HG02759 (cell line): ENCODE results near the gene NKAIN2.
"Not testable (repeated sequence)": the region's sequence is repeated elsewhere in the genome, so short reads cannot be mapped to it uniquely, and the experiment has no call there.

Source experiments
- ATAC-seq: cut with Tn5 transposase; IDR thresholded peaks from one replicate; pipeline ENCODE4 v1.9.1; 2021; ENCODE audit warnings: mild to moderate bottlenecking, moderate library complexity; ENCODE audit not compliant: unreplicated experiment

Gene NKAIN2

DNA sequence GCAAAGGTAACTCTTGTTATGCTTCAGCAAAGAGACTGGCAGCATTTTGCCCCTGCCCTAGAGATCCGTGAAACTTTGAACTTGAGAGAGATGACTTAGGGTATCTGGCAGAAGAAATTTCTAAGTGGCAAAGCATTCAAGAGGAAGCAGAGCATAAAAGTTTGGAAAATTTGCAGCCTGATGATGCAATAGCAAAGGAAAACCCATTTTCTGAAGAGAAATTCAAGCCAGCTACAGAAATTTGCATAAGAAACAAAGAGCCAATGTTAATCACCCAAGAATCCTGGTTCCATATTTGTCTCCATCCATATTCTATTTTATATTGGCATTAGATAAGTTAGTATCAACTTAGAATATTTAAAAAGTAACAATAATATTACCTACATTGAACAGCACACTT, 934.1 kb downstream of the NKAIN2 start:
- not testable (repeated sequence) for ATAC-seq

GRCh38 chr6:124738482-124738881, 934.8 kb downstream of the NKAIN2 start:
- ATAC-seq: no peak

DNA sequence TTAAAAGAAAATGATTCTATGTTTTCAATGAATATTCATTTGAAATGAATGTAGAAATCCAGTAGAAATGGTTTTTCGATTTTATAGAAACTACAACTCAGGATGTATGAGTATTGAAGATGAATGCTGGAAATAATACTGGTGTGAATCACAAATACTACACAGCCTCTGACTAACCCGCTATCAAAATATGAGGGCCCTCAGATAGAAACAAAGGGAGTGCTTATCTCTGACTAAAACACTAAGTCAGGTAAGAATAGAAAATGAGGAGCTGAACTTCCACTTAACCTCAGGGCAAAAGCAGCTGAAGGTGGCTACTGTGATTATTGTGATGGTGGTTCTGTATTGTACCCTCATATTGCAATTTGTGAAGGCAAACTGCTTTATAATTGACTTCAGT, 937.7 kb downstream of the NKAIN2 start:
- ATAC-seq: no peak

GRCh38 chr6:124742971-124743370, 939.3 kb downstream of the NKAIN2 start:
- ATAC-seq: no peak

GRCh38 chr6:124743420-124743819, 939.8 kb downstream of the NKAIN2 start:
- ATAC-seq: no peak

GRCh38 chr6:124747349-124747748, 943.7 kb downstream of the NKAIN2 start:
- ATAC-seq: no peak

GRCh38 chr6:124748778-124749177, 945.1 kb downstream of the NKAIN2 start:
- ATAC-seq: no peak

DNA sequence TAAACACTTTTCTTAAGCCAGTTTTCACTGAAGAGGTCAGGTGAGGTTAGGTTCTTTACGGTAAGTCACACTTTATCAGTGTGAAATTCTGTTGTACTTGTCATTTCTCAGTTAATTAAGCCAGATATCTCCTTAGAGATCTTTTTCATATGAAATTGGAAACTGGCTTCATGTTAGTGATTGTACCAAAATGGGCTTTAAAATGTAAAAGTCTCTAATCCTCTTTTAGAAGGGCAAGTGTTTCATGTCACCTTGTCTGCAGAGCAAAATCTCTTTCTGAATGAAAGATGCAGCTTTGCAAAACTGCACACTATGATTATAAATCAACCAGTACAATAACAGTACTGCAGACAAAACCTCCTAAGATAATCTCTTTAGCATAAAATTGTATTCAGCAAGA, 949.3 kb downstream of the NKAIN2 start:
- ATAC-seq: no peak

DNA sequence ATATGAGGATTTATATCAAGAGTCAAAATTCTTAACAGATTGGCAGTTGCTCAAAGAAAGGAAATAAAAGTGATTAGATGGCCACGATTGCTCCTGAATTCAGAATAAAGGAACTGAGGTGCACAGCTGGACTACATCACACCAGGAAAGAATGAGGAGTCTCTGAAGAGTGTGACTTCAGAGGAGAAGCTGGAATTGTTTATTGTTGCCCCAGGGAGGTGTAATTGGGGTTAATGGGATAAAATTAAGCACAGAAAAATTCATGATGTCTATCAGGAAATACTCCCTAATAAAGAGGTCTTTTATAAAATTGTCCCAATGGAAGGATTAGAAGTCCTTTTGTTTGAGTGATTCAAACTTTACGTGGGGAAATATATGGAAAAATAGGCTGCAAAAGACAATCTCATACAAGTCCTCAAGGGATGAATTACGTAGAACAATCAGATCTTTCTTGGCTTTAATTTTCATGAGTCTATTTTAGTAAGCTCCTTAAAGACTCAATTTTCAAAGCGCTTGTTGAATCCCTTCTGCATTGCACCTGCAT, 950.0 kb downstream of the NKAIN2 start:
- no peak for ATAC-seq

GRCh38 chr6:124755321-124755720, 951.7 kb downstream of the NKAIN2 start:
- no peak for ATAC-seq

DNA sequence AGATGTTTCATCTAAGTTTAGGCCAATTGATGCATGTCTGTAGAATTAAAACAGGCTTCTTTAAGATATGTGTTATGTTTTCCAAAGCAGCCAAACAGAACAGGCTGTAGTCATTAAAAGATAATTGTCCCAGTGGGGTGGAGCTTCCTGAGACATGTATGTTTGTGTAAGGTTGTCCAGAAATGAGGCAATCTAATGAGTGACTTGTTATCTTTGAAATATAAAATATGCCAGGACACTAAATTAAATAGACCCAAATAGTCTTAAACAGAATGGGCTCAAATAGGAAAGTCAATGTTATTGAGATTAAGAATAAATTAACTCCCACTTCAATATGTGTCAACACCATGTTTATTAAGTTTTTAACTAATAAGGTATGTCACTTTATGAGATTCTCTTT, 953.9 kb downstream of the NKAIN2 start:
- no peak for ATAC-seq

GRCh38 chr6:124758663-124759062, 955.0 kb downstream of the NKAIN2 start:
- ATAC-seq: no peak

DNA sequence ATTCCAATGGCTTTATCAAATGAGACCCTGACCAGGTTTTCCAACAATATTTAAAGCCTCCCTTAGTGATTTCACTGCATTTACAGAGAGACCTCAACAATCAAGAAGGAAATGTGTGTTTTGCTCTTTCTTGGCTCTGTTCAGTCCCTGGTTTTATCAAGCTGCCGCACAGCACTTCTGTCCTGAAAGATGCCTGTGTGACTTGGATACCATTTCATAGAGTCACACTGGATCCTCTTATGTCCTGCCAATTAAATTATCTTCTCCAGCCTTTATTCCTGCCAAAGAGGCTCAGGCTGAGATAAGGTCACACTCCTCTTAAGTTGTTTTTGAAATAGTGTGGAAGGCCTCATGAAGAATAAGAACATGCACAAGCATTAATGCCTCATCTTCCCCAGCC, 961.6 kb downstream of the NKAIN2 start:
- no peak for ATAC-seq

DNA sequence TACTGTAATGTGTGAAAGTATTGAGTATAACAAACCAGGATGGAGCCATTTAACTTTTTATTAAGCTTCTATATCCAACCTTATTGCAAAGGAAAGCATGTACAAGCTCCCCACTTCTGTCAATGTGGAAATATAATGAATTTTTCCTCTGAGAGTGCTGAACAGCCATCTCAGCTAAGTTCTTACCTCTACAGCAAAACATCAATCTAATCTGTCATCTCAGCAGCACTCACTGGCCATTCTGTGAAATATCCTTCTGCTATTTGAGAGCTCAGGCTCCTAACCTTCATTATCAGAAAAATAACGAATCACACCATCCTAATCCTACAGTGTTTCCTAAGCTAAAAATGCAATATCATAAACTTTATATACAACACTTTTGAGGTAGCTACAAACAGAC, 964.6 kb downstream of the NKAIN2 start:
- no peak for ATAC-seq

DNA sequence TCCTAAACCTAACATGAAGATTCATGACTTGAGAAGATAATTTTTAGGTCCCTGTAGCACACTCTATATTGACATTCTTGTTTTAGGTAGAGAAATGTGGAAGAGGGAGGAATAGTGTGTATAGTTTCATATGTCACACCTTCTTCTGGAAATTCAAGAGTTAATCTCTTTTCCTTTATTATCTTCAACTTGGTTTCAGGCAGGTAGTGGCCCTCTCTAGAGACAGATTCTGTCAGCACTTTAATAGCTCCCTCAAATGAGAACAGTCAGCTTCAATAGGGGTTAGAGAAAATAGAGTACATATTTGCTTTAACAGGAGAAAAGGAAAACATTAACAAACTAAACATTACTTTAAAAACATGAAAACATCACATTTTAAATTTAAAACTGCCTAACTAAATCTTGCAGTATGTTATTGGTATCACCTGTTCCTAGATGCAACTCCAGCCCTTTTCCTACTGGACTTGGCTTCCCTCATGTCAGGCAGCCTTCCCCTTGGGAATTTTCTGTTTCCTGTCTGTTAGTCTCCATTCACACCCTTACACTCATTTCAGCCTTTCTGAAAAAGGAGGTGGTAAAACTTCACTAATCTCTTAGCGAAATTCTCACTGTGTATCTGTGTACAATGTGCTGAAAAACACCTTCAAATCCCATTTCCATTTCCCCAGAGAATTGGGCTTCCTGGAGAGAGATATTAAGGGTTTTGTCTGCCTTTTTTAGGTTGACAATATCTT, 966.3 kb downstream of the NKAIN2 start:
- ATAC-seq: no peak

- ATAC-seq: no peak
Measured at GRCh38 chr6:124770784-124771183, 967.1 kb downstream of the NKAIN2 start.

- ATAC-seq: no peak
Measured at GRCh38 chr6:124772733-124773319, 969.2 kb downstream of the NKAIN2 start.

GRCh38 chr6:124775121-124775520, 971.5 kb downstream of the NKAIN2 start:
- no peak for ATAC-seq

DNA sequence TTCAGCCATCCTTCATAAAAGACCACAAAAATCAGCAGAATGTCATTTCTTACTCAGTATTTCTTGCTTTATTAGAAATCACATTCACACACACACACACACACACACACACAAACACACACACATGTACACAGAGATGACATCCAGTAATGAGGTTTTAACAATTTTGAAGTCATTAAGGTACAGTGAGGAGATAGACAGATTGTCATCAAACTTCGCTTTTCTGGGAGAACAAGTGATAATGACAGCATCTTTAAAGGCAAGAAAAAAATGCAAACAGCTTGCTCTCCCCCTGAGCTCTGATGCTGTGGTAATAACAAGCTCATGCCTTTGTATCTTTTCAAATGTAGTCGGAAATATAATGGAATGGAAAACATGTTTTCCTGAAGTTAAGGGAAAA, 974.2 kb downstream of the NKAIN2 start:
- ATAC-seq: no peak

- no peak for ATAC-seq
Measured at GRCh38 chr6:124780623-124781022, 977.0 kb downstream of the NKAIN2 start.

DNA sequence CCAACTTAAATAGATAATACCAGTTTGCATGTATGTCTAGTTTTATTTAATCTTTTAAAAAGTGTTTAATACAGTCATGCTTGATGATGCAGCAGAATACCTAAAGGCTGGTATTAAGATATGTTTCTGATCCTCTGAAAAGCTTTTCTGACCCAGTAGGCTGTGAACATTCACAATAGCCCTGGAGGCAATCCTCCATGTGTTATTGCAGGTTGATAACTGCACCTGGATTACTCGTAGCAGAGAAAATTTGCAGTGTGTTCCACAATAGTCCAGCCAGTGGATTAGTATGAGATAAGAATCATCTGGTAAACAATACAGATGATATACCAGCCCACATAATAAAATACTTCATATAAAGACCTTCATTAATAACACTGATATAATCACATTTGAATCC, 979.7 kb downstream of the NKAIN2 start:
- ATAC-seq: no peak

- ATAC-seq: no peak
Measured at GRCh38 chr6:124791156-124791555, 987.5 kb downstream of the NKAIN2 start.

GRCh38 chr6:124792386-124792785, 988.7 kb downstream of the NKAIN2 start:
- ATAC-seq: no peak
